SK-N-SH (cell line): ENCODE measurements around the gene PDE6B. TPM values are rescaled to one million over a fixed set of nuclear protein-coding genes. Genes with fewer than 3 reads are reported as not detected.

ENCODE experiments used
- CTCF ChIA-PET: fragments of 300-600, 350-600 bp; formaldehyde crosslinking; extraction: SDS; loops from one replicate; lab custom pipeline; 2021; lab: Yijun Ruan, JAX
- POLR2A ChIA-PET: fragments of 350-600 bp; sonication (Branson Sonifier 250); formaldehyde crosslinking; extraction: SDS; loops from one replicate; lab custom pipeline; 2020; ENCODE audit warnings: antibody characterized with exemption, inconsistent platforms; lab: Yijun Ruan, JAX
- DNase-seq: peaks from one replicate; pipeline ENCODE4 v3.0.0; 2012
- H2AFZ ChIP-seq: fragments of 200-600 bp; sonication (generic); 2 replicates; pipeline ENCODE4 v1.8.1; 2016; ENCODE audit warnings: antibody characterized with exemption, mild to moderate bottlenecking, low read depth
- H3F3A ChIP-seq: fragments of 200-600 bp; sonication (generic); replicated peaks from 2 replicates; pipeline ENCODE3; 2016; ENCODE audit warnings: antibody characterized with exemption, mild to moderate bottlenecking; ENCODE audit not compliant: insufficient read depth
- H3K27ac ChIP-seq, 2 experiments: fragments of 200-500 bp in 1 of 2; fragments of 200-600 bp in 1 of 2; sonication (Bioruptor generic) in 1 of 2; sonication (generic), shearing (Covaris generic) in 1 of 2; 2 replicates each; pipeline versions ENCODE4 v1.5.1 to v1.6.1; 2014 to 2016; ENCODE audit warnings: low read depth in 2 of 2, inconsistent platforms in 1 of 2, low read length in 1 of 2, mild to moderate bottlenecking in 1 of 2, mixed read lengths in 1 of 2
- H3K27me3 ChIP-seq: fragments of 200-600 bp; sonication (generic), shearing (Covaris generic); 2 replicates; pipeline ENCODE4 v1.6.1; 2016; ENCODE audit warnings: mixed run types; ENCODE audit not compliant: insufficient read depth
- H3K36me3 ChIP-seq, 2 experiments: fragments of 200-500 bp in 1 of 2; fragments of 200-600 bp in 1 of 2; sonication (Bioruptor generic) in 1 of 2; sonication (generic) in 1 of 2; replicated peaks in 1 of 2; 2 replicates each; pipeline versions ENCODE3 to v1.5.1; 2014 to 2016; ENCODE audit warnings: low read length in 1 of 2, mild to moderate bottlenecking in 1 of 2; ENCODE audit not compliant: insufficient read depth in 2 of 2, control insufficient read depth in 1 of 2
- H3K4me1 ChIP-seq, 2 experiments: fragments of 200-500 bp in 1 of 2; fragments of 200-600 bp in 1 of 2; sonication (Bioruptor generic) in 1 of 2; sonication (generic), shearing (Covaris generic) in 1 of 2; 2 replicates each; pipeline versions ENCODE4 v1.5.1 to v1.6.1; 2014 to 2016; ENCODE audit warnings: low read depth in 1 of 2, low read length in 1 of 2, mixed run types in 1 of 2; ENCODE audit not compliant: insufficient read depth in 2 of 2, control insufficient read depth in 1 of 2
- H3K4me2 ChIP-seq: fragments of 200-600 bp; sonication (generic), shearing (Covaris generic); 2 replicates; pipeline ENCODE4 v1.6.1; 2017; ENCODE audit warnings: mixed run types
- H3K4me3 ChIP-seq, 2 experiments: fragments of 200-500 bp in 1 of 2; fragments of 200-600 bp in 1 of 2; sonication (Bioruptor generic) in 1 of 2; sonication (generic), shearing (Covaris generic) in 1 of 2; 2 replicates each; pipeline versions ENCODE4 v1.5.1 to v1.8.1; 2014 to 2016; ENCODE audit warnings: low read depth in 2 of 2, inconsistent platforms in 1 of 2, low read length in 1 of 2, mild to moderate bottlenecking in 1 of 2, mixed read lengths in 1 of 2, moderate library complexity in 1 of 2
- H3K79me2 ChIP-seq: fragments of 200-600 bp; sonication (generic); 2 replicates; pipeline ENCODE4 v1.8.1; 2017; ENCODE audit warnings: mild to moderate bottlenecking; ENCODE audit not compliant: insufficient read depth
- H3K9ac ChIP-seq: fragments of 200-600 bp; sonication (generic); 2 replicates; pipeline ENCODE4 v1.6.1; 2017; ENCODE audit warnings: mixed run types
- H3K9me2 ChIP-seq: fragments of 200-600 bp; sonication (generic); 2 replicates; pipeline ENCODE4 v1.6.1; 2017; ENCODE audit warnings: mixed run types
- H3K9me3 ChIP-seq: fragments of 200-600 bp; sonication (generic); 2 replicates; pipeline ENCODE4 v1.6.1; 2017; ENCODE audit warnings: mixed run types, mild to moderate bottlenecking, moderate library complexity
- H4K20me1 ChIP-seq: fragments of 200-600 bp; sonication (generic); 2 replicates; pipeline ENCODE4 v1.6.1; 2017; ENCODE audit warnings: mild to moderate bottlenecking, mixed run types; ENCODE audit not compliant: insufficient read depth
- EP300 ChIP-seq, 2 experiments: IDR thresholded peaks; 2 replicates each; pipeline versions ENCODE4 v1.4.0 to v1.6.1; 2012; ENCODE audit warnings: borderline replicate concordance in 1 of 2, low read depth in 1 of 2, low read length in 1 of 2
- EZH2phosphoT487 ChIP-seq: fragments of 200-600 bp; sonication (generic); IDR thresholded peaks from 2 replicates; pipeline ENCODE4 v1.6.1; 2017; ENCODE audit warnings: low read depth, mixed run types, mild to moderate bottlenecking, antibody characterized with exemption, moderate library complexity, borderline replicate concordance
- FOSL2 ChIP-seq: IDR thresholded peaks from 2 replicates; pipeline ENCODE4 v1.4.0; 2012; ENCODE audit warnings: low read depth, mild to moderate bottlenecking, moderate library complexity, borderline replicate concordance
- GABPA ChIP-seq: IDR thresholded peaks from 2 replicates; pipeline ENCODE4 v1.4.0; 2012; ENCODE audit warnings: low read depth, mild to moderate bottlenecking
- MEF2A ChIP-seq: IDR thresholded peaks from 2 replicates; pipeline ENCODE4 v1.4.0; 2012; ENCODE audit warnings: low read depth, borderline replicate concordance
- MXI1 ChIP-seq: IDR thresholded peaks from 2 replicates; pipeline ENCODE4 v1.6.1; 2012; ENCODE audit warnings: mild to moderate bottlenecking, low read depth, low read length, improper control_type of control experiment
- NFIC ChIP-seq: IDR thresholded peaks from 2 replicates; pipeline ENCODE4 v1.4.0; 2012; ENCODE audit warnings: borderline replicate concordance
- RFX5 ChIP-seq: IDR thresholded peaks from 2 replicates; pipeline ENCODE4 v1.6.1; 2012; ENCODE audit warnings: mild to moderate bottlenecking, improper control_type of control experiment, low read length
- RXRA ChIP-seq: IDR thresholded peaks from 2 replicates; pipeline ENCODE4 v1.4.0; 2012; ENCODE audit warnings: low read depth, mild to moderate bottlenecking, borderline replicate concordance
- SIN3A ChIP-seq: IDR thresholded peaks from 2 replicates; pipeline ENCODE4 v1.6.1; 2012; ENCODE audit warnings: low read depth, mild to moderate bottlenecking, low read length, moderate library complexity, borderline replicate concordance
- SMC3 ChIP-seq: IDR thresholded peaks from 2 replicates; pipeline ENCODE4 v1.6.1; 2012; ENCODE audit warnings: low read depth, low read length, improper control_type of control experiment
- WGBS: methylation state at CpG from one replicate; pipeline ENCODE4 v1.1.6; 2017; ENCODE audit warnings: low lambda C conversion rate; 5-methylcytosine and 5-hydroxymethylcytosine counted together
- polyA plus RNA-seq, 3 experiments: library from polyadenylated mRNA; depleted of rRNA; stranded (reverse); fragments of >200 nt; gene quantifications; 2 replicates each; pipeline ENCODE4 v1.2.3, GENCODE V29; 2012
- TF ChIP-seq, protein P1 (sequence below): fragments of 150-350 bp; IDR thresholded peaks from 2 replicates; pipeline ENCODE4 v1.6.1; 2017; ENCODE audit warnings: antibody characterized with exemption, low read length, low read depth, borderline replicate concordance
- TF ChIP-seq, protein P2 (sequence below): IDR thresholded peaks from 2 replicates; pipeline ENCODE4; 2012
- TF ChIP-seq, protein P3 (sequence below): fragments of 150-350 bp; IDR thresholded peaks from 2 replicates; pipeline ENCODE4 v1.6.1; 2016; ENCODE audit warnings: mild to moderate bottlenecking, low read depth, low read length
- TF ChIP-seq, protein P4 (sequence below): IDR thresholded peaks from 2 replicates; pipeline ENCODE4 v1.4.0; 2012; ENCODE audit warnings: low read depth, borderline replicate concordance
- TF ChIP-seq, protein P5 (sequence below): IDR thresholded peaks from 2 replicates; pipeline ENCODE4 v1.4.0; 2012; ENCODE audit warnings: low read depth

Gene PDE6B
- polyA plus RNA-seq, 1 of the 3 experiments (the other 2 are of a cell fraction) = 1.2 TPM

DNA sequence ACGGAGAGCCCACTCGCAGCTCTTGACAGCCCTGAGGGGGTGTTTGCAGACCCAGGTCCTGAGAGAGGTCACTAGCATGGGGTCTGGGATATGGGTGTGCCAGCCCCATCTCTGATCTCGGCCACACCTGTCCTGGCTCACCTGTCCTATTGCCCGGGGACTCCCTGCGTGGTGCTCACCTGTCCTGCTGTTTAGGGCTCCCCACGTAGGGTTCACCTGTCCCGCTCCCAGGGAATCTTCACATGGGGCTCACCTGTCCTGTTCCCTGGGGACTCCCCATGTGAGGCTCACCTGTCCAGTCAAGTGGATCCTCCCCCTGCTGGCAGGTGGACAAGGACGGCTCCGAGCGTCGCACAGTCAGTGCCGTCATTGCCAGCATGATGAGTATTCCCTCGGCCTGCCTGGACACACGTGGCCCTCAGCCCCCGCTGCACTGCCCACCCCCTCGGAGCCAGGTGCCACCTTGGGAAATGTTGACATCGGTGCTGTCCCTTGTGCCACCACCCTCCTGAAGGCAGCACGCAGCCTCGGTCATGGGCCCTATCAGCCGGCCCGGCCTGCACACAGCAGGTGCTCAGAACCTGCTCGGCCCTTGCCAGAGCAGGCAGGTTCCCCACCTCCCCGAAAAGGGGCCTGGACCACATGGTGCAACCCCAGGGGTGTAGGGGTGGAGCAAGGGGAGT, 57.3 kb downstream of the PDE6B start:
- no CpG with 5 or more reads among the region's 23 CpGs for WGBS
- no peaks in the 10 kb centered on the region for H3K9me2 ChIP-seq
- no peak overlapping the region for H2AFZ ChIP-seq
- H3K4me2 ChIP-seq = no peak overlapping the region
- peaks cover 7 to 41% of the 10 kb centered on the region in 2 experiments; a peak in 3 of 4 replicates for H3K4me1 ChIP-seq
- H3K9ac ChIP-seq = no peak overlapping the region
- POLR2A ChIA-PET = no interaction called here
- no peaks in the 10 kb centered on the region for H3K9me3 ChIP-seq
- no peaks in the 10 kb centered on the region for H3K27me3 ChIP-seq
- TF ChIP-seq EP300 (IDR thresholded peaks at IDR 0.05; ENCODE audit: borderline replicate concordance in 1 of 2, low read depth in 1 of 2, low read length in 1 of 2) (no peak), RFX5 (no peak), SMC3 (no peak), MXI1 (no peak), MEF2A (no peak), NFIC (no peak), EZH2phosphoT487 (no peak)
- TF ChIP-seq, protein P1, sequence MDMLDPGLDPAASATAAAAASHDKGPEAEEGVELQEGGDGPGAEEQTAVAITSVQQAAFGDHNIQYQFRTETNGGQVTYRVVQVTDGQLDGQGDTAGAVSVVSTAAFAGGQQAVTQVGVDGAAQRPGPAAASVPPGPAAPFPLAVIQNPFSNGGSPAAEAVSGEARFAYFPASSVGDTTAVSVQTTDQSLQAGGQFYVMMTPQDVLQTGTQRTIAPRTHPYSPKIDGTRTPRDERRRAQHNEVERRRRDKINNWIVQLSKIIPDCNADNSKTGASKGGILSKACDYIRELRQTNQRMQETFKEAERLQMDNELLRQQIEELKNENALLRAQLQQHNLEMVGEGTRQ = no peak
- TF ChIP-seq, protein P2, sequence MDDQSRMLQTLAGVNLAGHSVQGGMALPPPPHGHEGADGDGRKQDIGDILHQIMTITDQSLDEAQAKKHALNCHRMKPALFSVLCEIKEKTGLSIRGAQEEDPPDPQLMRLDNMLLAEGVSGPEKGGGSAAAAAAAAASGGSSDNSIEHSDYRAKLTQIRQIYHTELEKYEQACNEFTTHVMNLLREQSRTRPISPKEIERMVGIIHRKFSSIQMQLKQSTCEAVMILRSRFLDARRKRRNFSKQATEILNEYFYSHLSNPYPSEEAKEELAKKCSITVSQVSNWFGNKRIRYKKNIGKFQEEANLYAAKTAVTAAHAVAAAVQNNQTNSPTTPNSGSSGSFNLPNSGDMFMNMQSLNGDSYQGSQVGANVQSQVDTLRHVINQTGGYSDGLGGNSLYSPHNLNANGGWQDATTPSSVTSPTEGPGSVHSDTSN = no peak
- TF ChIP-seq, protein P3, sequence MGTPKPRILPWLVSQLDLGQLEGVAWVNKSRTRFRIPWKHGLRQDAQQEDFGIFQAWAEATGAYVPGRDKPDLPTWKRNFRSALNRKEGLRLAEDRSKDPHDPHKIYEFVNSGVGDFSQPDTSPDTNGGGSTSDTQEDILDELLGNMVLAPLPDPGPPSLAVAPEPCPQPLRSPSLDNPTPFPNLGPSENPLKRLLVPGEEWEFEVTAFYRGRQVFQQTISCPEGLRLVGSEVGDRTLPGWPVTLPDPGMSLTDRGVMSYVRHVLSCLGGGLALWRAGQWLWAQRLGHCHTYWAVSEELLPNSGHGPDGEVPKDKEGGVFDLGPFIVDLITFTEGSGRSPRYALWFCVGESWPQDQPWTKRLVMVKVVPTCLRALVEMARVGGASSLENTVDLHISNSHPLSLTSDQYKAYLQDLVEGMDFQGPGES = no peak
- TF ChIP-seq, all 33 proteins: peak for 0
- H4K20me1 ChIP-seq = no peaks in the 10 kb centered on the region
- H3K4me3 ChIP-seq = no peak overlapping the region
- H3K36me3 ChIP-seq = no peaks in the 10 kb centered on the region
- no peak overlapping the region for H3K27ac ChIP-seq
- H3F3A ChIP-seq = peaks cover 6% of the 10 kb centered on the region
- no peak for DNase-seq
- H3K79me2 ChIP-seq = no peaks in the 10 kb centered on the region
- CTCF ChIA-PET = no interaction called here

DNA sequence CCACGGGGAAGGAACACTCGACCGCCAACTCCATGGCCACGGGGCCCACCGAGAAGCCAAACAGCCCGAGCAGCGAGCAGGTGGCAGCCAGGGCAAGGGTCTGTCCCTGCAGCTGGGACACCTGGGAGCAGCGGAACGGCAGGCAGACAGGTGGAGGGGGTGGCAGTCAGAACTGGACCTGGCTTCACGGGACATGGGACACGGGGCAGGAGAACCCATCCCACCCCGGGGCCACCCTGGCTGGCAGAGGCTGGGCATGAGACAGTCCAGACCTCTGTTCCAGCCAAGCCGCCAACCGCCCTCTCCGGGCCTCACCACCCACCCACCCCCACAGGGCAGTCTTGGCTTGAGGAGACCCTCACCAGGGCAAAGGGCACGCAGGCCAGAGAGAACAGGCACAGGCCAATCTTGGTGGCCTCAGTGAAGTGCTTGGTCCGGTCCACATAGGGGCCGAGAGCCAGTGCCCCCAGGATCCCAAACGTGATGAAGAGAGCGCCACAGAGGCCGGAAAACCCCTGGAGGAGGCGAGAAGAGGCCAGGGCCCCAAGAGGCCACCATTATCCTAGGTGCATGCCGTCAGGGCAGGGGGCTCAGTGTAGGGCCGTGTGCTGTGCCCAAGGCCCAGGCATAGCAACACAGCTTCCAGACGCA, 58.0 kb downstream of the PDE6B start:
- Histone ChIP-seq H3K36me3 (no peaks in the 10 kb centered on the region), H3K4me3 (no peak overlapping the region), H4K20me1 (no peaks in the 10 kb centered on the region), H3K27me3 (no peaks in the 10 kb centered on the region), H3K79me2 (no peaks in the 10 kb centered on the region), H3K9me3 (no peaks in the 10 kb centered on the region), H3K4me2 (no peak overlapping the region), H2AFZ (no peak overlapping the region)
- POLR2A ChIA-PET = interaction anchor here (1.6 kb wide), 1 partner anchor 8 kb away, joined by 8 read pairs; the partner anchor contains the start of genes ATP5ME and MYL5
- TF ChIP-seq SMC3 = no peak
- no peak for TF ChIP-seq RXRA
- TF ChIP-seq, protein P4, sequence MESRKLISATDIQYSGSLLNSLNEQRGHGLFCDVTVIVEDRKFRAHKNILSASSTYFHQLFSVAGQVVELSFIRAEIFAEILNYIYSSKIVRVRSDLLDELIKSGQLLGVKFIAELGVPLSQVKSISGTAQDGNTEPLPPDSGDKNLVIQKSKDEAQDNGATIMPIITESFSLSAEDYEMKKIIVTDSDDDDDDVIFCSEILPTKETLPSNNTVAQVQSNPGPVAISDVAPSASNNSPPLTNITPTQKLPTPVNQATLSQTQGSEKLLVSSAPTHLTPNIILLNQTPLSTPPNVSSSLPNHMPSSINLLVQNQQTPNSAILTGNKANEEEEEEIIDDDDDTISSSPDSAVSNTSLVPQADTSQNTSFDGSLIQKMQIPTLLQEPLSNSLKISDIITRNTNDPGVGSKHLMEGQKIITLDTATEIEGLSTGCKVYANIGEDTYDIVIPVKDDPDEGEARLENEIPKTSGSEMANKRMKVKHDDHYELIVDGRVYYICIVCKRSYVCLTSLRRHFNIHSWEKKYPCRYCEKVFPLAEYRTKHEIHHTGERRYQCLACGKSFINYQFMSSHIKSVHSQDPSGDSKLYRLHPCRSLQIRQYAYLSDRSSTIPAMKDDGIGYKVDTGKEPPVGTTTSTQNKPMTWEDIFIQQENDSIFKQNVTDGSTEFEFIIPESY = no peak
- TF ChIP-seq, protein P3 = no peak
- no peak for TF ChIP-seq GABPA
- TF ChIP-seq EP300 (IDR thresholded peaks at IDR 0.05; ENCODE audit: borderline replicate concordance in 1 of 2, low read depth in 1 of 2, low read length in 1 of 2) = no peak
- TF ChIP-seq FOSL2 = no peak
- TF ChIP-seq, protein P5, sequence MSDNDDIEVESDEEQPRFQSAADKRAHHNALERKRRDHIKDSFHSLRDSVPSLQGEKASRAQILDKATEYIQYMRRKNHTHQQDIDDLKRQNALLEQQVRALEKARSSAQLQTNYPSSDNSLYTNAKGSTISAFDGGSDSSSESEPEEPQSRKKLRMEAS = no peak
- TF ChIP-seq SIN3A = no peak
- TF ChIP-seq, all 33 proteins: peak for 0
- no peak for DNase-seq
- Histone ChIP-seq H3K27ac (peak overlapping the region in 1 of 2 experiments; percentile 62; a peak in 2 of 4 replicates), H3K4me1 (peaks cover 13 to 38% of the 10 kb centered on the region in 2 experiments; a peak in 3 of 4 replicates), H3K9ac (no peak overlapping the region), H3K9me2 (no peaks in the 10 kb centered on the region), H3F3A (peaks cover 11% of the 10 kb centered on the region)
- 92% methylated on average over 14 of the region's 25 CpGs for WGBS
- CTCF ChIA-PET = interaction anchor here (0.5 to 2.3 kb wide), 22 partner anchors 9 to 304 kb away, joined by 3 to 22 read pairs (median 4); partner anchors contain the start of genes ATP5ME, IDUA and MYL5
